Adrenal gland (tissue), 5 donors: Measurements from ENCODE around the gene KCNJ6.

Source experiments
- POLR2A ChIP-seq, 2 donors: fragments of 450-650 bp; IDR thresholded peaks; one replicate each; pipeline ENCODE4 v1.6.1; 2017; ENCODE audit warnings: antibody characterized with exemption in 2 of 2, mild to moderate bottlenecking in 2 of 2, moderate library complexity in 1 of 2
- TF ChIP-seq, protein P1 (sequence below), 6 experiments: fragments of 450-650 bp in 4 of 6; fragments of 200-600 bp in 2 of 6; sonication (generic) in 1 of 6; IDR thresholded peaks; 1 replicate in 5 of 6; 2 replicates in 1 of 6; pipeline versions ENCODE4 v1.5.1 to v1.8.0; 2016 to 2021; ENCODE audit warnings: antibody characterized with exemption in 6 of 6, mild to moderate bottlenecking in 2 of 6, moderate library complexity in 1 of 6
- donor health status: DM: no; HTN: no; CAD: no.

DNA sequence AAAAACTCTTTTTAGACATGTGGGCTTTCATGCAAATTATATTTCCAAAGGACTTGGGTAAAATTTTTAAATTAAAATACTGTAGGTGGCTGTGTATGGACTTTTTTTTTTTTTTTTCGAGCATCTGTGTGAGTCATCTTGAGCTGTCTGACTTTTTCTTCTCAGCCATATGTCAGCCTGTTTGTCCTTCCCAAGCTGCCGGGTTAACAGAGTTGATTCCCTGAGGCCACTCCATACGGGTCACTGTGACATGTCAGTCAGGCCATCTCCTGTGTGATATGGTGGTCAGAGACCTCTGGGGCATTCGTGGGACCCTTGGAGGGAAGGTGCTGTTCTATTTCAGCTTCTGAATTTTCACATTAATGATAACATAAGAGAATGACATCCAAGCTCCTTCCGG is 148.3 kb downstream of the KCNJ6 start:
- TF ChIP-seq, protein P1, sequence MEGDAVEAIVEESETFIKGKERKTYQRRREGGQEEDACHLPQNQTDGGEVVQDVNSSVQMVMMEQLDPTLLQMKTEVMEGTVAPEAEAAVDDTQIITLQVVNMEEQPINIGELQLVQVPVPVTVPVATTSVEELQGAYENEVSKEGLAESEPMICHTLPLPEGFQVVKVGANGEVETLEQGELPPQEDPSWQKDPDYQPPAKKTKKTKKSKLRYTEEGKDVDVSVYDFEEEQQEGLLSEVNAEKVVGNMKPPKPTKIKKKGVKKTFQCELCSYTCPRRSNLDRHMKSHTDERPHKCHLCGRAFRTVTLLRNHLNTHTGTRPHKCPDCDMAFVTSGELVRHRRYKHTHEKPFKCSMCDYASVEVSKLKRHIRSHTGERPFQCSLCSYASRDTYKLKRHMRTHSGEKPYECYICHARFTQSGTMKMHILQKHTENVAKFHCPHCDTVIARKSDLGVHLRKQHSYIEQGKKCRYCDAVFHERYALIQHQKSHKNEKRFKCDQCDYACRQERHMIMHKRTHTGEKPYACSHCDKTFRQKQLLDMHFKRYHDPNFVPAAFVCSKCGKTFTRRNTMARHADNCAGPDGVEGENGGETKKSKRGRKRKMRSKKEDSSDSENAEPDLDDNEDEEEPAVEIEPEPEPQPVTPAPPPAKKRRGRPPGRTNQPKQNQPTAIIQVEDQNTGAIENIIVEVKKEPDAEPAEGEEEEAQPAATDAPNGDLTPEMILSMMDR (IDR thresholded peaks at IDR 0.05), result no peak
- TF ChIP-seq POLR2A (IDR thresholded peaks at IDR 0.05), result no peak
